ENCODE results near the gene CCL3.

The CCL3 gene

DNA sequence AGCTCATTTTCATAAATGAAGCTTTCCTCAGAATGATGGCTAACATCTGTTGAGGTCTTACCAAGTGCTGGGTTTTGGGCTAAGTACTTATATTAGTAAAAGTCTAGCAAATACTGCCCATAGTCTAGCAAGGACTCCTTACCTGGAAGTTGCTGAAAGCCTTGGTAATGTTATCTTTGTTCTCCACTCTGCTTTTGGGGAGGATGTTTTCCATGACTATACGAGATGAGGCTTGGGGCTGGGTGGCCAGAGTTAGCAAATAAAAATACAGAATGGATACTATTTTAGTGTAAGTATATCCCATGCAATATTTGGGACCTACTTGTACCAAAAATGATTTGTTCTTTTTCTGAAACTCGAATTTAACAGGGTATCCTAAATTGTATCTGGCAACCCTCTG is 18.2 kb downstream of the CCL3 start:
- TF ChIP-seq, protein P1, sequence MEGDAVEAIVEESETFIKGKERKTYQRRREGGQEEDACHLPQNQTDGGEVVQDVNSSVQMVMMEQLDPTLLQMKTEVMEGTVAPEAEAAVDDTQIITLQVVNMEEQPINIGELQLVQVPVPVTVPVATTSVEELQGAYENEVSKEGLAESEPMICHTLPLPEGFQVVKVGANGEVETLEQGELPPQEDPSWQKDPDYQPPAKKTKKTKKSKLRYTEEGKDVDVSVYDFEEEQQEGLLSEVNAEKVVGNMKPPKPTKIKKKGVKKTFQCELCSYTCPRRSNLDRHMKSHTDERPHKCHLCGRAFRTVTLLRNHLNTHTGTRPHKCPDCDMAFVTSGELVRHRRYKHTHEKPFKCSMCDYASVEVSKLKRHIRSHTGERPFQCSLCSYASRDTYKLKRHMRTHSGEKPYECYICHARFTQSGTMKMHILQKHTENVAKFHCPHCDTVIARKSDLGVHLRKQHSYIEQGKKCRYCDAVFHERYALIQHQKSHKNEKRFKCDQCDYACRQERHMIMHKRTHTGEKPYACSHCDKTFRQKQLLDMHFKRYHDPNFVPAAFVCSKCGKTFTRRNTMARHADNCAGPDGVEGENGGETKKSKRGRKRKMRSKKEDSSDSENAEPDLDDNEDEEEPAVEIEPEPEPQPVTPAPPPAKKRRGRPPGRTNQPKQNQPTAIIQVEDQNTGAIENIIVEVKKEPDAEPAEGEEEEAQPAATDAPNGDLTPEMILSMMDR (IDR thresholded peaks at IDR 0.05), result no peak

DNA sequence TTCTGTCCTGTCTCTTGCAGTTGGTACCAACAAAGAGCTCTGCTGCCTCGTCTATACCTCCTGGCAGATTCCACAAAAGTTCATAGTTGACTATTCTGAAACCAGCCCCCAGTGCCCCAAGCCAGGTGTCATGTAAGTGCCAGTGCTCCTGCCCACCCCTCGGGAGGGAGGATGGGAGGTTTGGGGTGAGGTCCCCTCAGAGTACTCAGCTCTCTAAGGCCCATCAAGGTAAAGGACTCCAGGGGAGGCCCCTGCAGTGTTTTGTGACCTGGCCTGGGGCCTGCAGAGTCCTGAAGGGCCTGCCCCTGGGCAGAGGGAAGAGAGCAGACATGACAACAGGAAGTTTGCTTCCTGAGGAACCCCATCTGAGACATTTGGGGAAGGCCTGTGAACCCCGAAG is 19.5 kb downstream of the CCL3 start:
- TF ChIP-seq, protein P1 (IDR thresholded peaks at IDR 0.05), result no peak

DNA sequence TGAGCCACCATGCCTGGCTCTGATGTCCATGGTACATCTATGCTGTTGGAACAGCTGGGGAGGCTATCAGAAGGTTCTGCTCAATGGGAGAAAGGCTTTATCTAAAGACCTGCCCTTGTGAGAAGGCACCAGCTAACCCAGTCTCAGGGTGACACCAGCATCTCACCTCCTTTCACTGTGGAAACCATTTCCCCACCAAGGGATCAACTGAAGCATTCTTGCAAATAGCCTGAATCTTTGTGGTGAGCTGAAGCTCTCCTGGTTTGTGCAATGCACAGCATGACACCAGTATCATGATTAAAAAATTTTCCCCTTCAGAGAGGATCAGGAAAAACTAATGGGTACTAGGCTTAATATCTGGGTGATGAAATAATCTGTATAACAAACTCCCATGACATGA is 20.8 kb downstream of the CCL3 start:
- TF ChIP-seq, protein P1 (IDR thresholded peaks at IDR 0.05), result no peak

DNA sequence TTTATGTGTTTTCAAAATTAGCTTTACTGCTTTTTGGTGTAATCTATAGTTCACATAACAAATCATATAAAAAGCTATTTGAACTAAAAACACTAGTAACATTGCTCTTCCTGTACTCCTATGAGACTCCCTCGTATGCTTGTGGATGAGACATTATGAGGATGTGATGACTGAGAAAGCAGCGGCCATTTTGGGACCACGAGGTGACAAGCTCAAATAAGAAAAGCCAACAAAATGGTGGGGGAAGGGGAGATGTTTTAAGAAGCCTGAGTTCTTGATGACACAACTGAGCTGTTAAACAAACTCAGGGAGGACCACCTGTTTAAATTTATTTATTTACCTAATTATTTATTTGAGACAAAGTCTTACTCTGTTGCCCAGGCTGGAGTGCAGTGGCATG is 21.4 kb downstream of the CCL3 start:
- TF ChIP-seq, protein P1 (IDR thresholded peaks at IDR 0.05), result no peak

DNA sequence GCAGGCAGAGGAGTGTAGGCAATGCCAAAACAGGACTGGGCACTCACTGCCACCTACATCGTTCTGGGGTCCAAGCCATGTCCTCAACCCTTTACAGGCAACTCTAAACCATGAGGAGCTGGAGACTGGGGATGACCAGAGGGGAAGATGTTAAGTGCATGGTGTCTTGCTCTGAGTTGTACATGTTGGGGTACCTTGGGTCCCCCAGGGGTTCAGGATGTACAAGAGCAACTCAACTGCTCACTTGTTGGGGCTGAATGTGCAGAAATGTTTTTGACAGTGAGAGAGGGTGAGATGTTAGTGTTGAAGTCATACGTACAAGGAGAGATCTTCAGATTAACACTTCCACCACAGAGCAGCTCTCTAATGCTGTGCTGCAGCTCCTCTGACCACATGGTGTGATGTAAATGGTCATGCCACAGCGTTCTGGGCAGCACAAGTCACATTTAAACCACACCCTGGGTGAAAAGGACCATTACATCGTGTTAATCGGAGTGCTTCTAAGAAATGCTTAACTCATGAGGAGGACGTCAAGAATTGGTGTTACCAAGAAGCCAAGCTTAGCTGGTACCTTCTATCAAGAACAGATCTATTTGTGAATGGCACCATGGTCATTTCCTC is 23.5 kb downstream of the CCL3 start:
- TF ChIP-seq, protein P1 (IDR thresholded peaks at IDR 0.05), result no peak

DNA sequence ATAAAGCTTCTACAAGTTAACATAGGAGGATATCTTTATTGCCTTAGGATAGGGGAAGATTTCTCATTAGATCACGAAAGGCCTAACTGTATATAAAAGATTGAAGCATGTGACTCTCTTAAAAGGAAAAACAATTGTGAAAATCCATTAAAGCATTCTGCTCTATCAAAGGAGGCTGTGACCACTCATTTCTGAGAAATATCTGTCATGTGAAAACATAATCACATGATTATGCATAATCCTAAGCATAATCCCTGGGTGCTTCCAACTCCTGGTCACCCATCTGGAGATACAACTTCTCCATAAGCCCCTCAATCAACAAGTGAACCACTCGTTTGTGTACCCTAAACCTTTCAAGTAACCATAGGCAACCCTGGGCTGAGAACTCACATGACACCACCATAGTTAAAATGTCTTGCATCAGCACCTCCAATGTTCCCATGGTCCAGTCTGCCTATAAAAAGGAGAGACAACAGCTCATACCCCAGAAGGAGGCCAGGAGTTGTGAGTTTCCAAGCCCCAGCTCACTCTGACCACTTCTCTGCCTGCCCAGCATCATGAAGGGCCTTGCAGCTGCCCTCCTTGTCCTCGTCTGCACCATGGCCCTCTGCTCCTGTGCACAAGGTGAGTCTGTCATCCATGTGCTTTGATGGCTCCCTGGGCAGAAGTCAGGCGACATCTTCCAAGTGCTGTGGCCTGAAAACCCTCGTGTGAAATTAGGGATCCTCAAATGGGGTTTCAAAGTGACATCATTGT is 26.0 kb downstream of the CCL3 start, which contains the start of gene CCL18:
Gene CCL18, plus strand, starts transcription at position 487 of the 756 bp plus-strand sequence. Its CDS starts 71 bp downstream, at position 558.
- TF ChIP-seq, protein P1 (IDR thresholded peaks at IDR 0.05), result no peak

DNA sequence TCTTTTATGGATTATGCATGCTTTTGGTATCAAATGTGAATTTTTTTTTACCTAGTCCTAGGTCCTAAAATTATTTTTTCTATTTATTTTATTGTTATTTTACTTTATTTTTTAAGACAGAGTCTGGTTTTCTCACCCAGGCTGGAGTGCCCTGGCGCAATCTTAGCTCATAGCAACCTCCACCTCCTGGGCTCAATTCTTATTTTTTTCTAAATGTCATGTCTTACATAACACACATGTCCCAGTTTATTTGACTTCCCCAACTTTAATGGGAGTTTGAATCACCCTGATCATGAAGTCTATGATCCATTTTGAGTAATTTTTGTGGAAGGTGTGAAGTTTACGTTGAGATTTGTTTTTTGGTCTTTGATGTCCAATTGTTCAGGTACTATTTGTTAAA is 29.1 kb downstream of the CCL3 start:
- TF ChIP-seq, protein P1 (IDR thresholded peaks at IDR 0.05), result no peak
